ENCODE results near the gene CHRNB2.

The CHRNB2 gene

DNA sequence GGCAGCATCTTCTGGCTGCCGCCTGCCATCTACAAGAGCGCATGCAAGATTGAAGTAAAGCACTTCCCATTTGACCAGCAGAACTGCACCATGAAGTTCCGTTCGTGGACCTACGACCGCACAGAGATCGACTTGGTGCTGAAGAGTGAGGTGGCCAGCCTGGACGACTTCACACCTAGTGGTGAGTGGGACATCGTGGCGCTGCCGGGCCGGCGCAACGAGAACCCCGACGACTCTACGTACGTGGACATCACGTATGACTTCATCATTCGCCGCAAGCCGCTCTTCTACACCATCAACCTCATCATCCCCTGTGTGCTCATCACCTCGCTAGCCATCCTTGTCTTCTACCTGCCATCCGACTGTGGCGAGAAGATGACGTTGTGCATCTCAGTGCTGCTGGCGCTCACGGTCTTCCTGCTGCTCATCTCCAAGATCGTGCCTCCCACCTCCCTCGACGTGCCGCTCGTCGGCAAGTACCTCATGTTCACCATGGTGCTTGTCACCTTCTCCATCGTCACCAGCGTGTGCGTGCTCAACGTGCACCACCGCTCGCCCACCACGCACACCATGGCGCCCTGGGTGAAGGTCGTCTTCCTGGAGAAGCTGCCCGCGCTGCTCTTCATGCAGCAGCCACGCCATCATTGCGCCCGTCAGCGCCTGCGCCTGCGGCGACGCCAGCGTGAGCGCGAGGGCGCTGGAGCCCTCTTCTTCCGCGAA is 3.8 kb downstream of the CHRNB2 start:
- POLR2A ChIA-PET, result no interaction called here
- H3K4me1 ChIP-seq (ENCODE audit: control insufficient read depth, insufficient read depth, low read length), result peaks cover 6% of the 10 kb centered on the region; the same call in 1 of the 2 replicates
- H3K36me3 ChIP-seq (ENCODE audit: control insufficient read depth in 2 of 2, insufficient read depth in 1 of 2, low read length in 2 of 2), result no peaks in the 10 kb centered on the region
- CTCF ChIA-PET, result interaction anchor here (1.0 kb wide), 1 partner anchor 12 kb away, joined by 3 read pairs; no protein-coding TSS in a partner anchor
- no peak overlapping the region for H3K4me3 ChIP-seq (ENCODE audit: low read depth, low read length)
- H3K27ac ChIP-seq (ENCODE audit: extremely low read depth, low read depth, low read length), result no peak overlapping the region
- no peaks in the 10 kb centered on the region for H3K9me3 ChIP-seq (ENCODE audit: control insufficient read depth, insufficient read depth, low read depth, low read length)
- TF ChIP-seq ZNF585B (tag by site-specific recombination; IDR thresholded peaks at IDR 0.05) (no peak), ZNF138 (tag by site-specific recombination; IDR thresholded peaks at IDR 0.05; ENCODE audit: borderline replicate concordance) (no peak), ZNF776 (tag by site-specific recombination; IDR thresholded peaks at IDR 0.05; ENCODE audit: borderline replicate concordance) (no peak), ZBTB7A (tag by site-specific recombination; IDR thresholded peaks at IDR 0.05; ENCODE audit: low read depth) (no peak), EGR2 (tag by site-specific recombination; IDR thresholded peaks at IDR 0.05; ENCODE audit: low read depth) (no peak), WT1 (tag by site-specific recombination; IDR thresholded peaks at IDR 0.05) (no peak), TCF7L2 (IDR thresholded peaks at IDR 0.05; ENCODE audit: borderline replicate concordance, low read depth, low read length) (no peak), ZNF114 (tag by site-specific recombination; IDR thresholded peaks at IDR 0.05) (no peak), ZNF558 (tag by site-specific recombination; IDR thresholded peaks at IDR 0.05) (no peak), ZNF16 (tag by site-specific recombination; IDR thresholded peaks at IDR 0.05; ENCODE audit: low read depth) (no peak), ZNF239 (tag by site-specific recombination; IDR thresholded peaks at IDR 0.05) (no peak), OVOL3 (tag by site-specific recombination; IDR thresholded peaks at IDR 0.05) (no peak), ZNF133 (tag by site-specific recombination; IDR thresholded peaks at IDR 0.05) (no peak), YY1 (tag by site-specific recombination; IDR thresholded peaks at IDR 0.05) (no peak)
- TF ChIP-seq, protein P1, sequence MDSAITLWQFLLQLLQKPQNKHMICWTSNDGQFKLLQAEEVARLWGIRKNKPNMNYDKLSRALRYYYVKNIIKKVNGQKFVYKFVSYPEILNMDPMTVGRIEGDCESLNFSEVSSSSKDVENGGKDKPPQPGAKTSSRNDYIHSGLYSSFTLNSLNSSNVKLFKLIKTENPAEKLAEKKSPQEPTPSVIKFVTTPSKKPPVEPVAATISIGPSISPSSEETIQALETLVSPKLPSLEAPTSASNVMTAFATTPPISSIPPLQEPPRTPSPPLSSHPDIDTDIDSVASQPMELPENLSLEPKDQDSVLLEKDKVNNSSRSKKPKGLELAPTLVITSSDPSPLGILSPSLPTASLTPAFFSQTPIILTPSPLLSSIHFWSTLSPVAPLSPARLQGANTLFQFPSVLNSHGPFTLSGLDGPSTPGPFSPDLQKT (IDR thresholded peaks at IDR 0.05; ENCODE audit: borderline replicate concordance, low read depth, low read length), result no peak
- TF ChIP-seq, protein P2, sequence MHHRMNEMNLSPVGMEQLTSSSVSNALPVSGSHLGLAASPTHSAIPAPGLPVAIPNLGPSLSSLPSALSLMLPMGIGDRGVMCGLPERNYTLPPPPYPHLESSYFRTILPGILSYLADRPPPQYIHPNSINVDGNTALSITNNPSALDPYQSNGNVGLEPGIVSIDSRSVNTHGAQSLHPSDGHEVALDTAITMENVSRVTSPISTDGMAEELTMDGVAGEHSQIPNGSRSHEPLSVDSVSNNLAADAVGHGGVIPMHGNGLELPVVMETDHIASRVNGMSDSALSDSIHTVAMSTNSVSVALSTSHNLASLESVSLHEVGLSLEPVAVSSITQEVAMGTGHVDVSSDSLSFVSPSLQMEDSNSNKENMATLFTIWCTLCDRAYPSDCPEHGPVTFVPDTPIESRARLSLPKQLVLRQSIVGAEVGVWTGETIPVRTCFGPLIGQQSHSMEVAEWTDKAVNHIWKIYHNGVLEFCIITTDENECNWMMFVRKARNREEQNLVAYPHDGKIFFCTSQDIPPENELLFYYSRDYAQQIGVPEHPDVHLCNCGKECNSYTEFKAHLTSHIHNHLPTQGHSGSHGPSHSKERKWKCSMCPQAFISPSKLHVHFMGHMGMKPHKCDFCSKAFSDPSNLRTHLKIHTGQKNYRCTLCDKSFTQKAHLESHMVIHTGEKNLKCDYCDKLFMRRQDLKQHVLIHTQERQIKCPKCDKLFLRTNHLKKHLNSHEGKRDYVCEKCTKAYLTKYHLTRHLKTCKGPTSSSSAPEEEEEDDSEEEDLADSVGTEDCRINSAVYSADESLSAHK (tag by site-specific recombination; IDR thresholded peaks at IDR 0.05), result no peak
- TF ChIP-seq, protein P3, sequence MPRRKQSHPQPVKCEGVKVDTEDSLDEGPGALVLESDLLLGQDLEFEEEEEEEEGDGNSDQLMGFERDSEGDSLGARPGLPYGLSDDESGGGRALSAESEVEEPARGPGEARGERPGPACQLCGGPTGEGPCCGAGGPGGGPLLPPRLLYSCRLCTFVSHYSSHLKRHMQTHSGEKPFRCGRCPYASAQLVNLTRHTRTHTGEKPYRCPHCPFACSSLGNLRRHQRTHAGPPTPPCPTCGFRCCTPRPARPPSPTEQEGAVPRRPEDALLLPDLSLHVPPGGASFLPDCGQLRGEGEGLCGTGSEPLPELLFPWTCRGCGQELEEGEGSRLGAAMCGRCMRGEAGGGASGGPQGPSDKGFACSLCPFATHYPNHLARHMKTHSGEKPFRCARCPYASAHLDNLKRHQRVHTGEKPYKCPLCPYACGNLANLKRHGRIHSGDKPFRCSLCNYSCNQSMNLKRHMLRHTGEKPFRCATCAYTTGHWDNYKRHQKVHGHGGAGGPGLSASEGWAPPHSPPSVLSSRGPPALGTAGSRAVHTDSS (tag by site-specific recombination; IDR thresholded peaks at IDR 0.05), result no peak
- TF ChIP-seq, protein P4, sequence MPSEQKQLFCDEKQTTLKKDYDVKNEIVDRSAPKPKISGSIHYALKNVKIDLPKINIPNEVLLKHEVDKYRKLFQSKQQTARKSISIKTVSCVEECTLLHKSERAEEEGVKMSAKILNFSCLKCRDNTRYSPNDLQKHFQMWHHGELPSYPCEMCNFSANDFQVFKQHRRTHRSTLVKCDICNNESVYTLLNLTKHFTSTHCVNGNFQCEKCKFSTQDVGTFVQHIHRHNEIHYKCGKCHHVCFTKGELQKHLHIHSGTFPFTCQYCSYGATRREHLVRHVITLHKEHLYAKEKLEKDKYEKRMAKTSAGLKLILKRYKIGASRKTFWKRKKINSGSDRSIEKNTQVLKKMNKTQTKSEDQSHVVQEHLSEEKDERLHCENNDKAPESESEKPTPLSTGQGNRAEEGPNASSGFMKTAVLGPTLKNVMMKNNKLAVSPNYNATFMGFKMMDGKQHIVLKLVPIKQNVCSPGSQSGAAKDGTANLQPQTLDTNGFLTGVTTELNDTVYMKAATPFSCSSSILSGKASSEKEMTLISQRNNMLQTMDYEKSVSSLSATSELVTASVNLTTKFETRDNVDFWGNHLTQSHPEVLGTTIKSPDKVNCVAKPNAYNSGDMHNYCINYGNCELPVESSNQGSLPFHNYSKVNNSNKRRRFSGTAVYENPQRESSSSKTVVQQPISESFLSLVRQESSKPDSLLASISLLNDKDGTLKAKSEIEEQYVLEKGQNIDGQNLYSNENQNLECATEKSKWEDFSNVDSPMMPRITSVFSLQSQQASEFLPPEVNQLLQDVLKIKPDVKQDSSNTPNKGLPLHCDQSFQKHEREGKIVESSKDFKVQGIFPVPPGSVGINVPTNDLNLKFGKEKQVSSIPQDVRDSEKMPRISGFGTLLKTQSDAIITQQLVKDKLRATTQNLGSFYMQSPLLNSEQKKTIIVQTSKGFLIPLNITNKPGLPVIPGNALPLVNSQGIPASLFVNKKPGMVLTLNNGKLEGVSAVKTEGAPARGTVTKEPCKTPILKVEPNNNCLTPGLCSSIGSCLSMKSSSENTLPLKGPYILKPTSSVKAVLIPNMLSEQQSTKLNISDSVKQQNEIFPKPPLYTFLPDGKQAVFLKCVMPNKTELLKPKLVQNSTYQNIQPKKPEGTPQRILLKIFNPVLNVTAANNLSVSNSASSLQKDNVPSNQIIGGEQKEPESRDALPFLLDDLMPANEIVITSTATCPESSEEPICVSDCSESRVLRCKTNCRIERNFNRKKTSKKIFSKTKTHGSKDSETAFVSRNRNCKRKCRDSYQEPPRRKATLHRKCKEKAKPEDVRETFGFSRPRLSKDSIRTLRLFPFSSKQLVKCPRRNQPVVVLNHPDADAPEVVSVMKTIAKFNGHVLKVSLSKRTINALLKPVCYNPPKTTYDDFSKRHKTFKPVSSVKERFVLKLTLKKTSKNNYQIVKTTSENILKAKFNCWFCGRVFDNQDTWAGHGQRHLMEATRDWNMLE (tag by site-specific recombination; conservative IDR thresholded peaks at IDR 0.05; ENCODE audit: low read depth), result no peak

Data from HEK293 (cell line).